Measurements from ENCODE around the gene CHAF1B.

- TF ChIP-seq POLR2A (IDR thresholded peaks at IDR 0.05; ENCODE audit: low read length) = no peak
- no peak for TF ChIP-seq GATA1 (IDR thresholded peaks at IDR 0.05; ENCODE audit: low read depth, low read length)
Observed at GRCh38 chr21:36463991-36464390, 78.8 kb downstream of the CHAF1B start.

Data from erythroblast (primary cell).